GM23338 (cell line): ENCODE data around the gene NLGN1. TPM values are rescaled to one million over a fixed set of nuclear protein-coding genes. Genes with fewer than 3 reads are reported as not detected.

Source experiments
- ATAC-seq: fragments of 200-7000 bp; cut with Tn5 transposase; 3 replicates; pipeline ENCODE4 v1.9.1; 2020
- DNase-seq: peaks from one replicate; pipeline ENCODE4 v3.0.0-alpha.2; 2015; ENCODE audit warnings: low spot score
- H2AFZ ChIP-seq: fragments of 200-600 bp; sonication (generic); 2 replicates; pipeline ENCODE4 v1.8.0; 2016; ENCODE audit warnings: antibody characterized with exemption, mild to moderate bottlenecking, moderate library complexity
- H3F3A ChIP-seq: fragments of 200-600 bp; sonication (generic); replicated peaks from 2 replicates; pipeline ENCODE4 v1.8.0; 2017; ENCODE audit warnings: antibody characterized with exemption, mixed run types, low read depth
- H3K27ac ChIP-seq: fragments of 200-600 bp; sonication (generic); 2 replicates; pipeline ENCODE4 v1.6.1; 2016; ENCODE audit warnings: low read depth
- H3K27me3 ChIP-seq: fragments of 200-600 bp; sonication (generic); 2 replicates; pipeline ENCODE4 v1.8.0; 2016; ENCODE audit warnings: mild to moderate bottlenecking, mixed run types, moderate library complexity; ENCODE audit not compliant: insufficient read depth
- H3K36me3 ChIP-seq: fragments of 200-600 bp; sonication (generic); 2 replicates; pipeline ENCODE4 v1.8.0; 2016; ENCODE audit warnings: mild to moderate bottlenecking; ENCODE audit not compliant: insufficient read depth
- H3K4me1 ChIP-seq: fragments of 200-600 bp; sonication (generic); 2 replicates; pipeline ENCODE4 v1.8.0; 2016; ENCODE audit warnings: mild to moderate bottlenecking, moderate library complexity; ENCODE audit not compliant: insufficient read depth
- H3K4me2 ChIP-seq: fragments of 200-600 bp; sonication (generic); 2 replicates; pipeline ENCODE4 v1.7.1; 2017; ENCODE audit warnings: mixed run types
- H3K4me3 ChIP-seq: fragments of 200-600 bp; sonication (generic); 2 replicates; pipeline ENCODE4 v1.6.1; 2016; ENCODE audit warnings: mixed run types
- H3K79me2 ChIP-seq: fragments of 200-600 bp; sonication (generic); replicated peaks from 2 replicates; pipeline ENCODE4 v1.8.0; 2017; ENCODE audit warnings: mild to moderate bottlenecking; ENCODE audit not compliant: insufficient read depth
- H3K9me2 ChIP-seq: fragments of 200-600 bp; sonication (generic); 2 replicates; pipeline ENCODE4 v1.8.0; 2017; ENCODE audit not compliant: insufficient read depth
- H4K20me1 ChIP-seq: fragments of 200-600 bp; sonication (generic); replicated peaks from 2 replicates; pipeline ENCODE4 v1.8.0; 2017; ENCODE audit warnings: mild to moderate bottlenecking; ENCODE audit not compliant: insufficient read depth
- H3K27ac Mint-ChIP-seq: 2 replicates; pipeline ENCODE4 v1.8.0; 2020; ENCODE audit warnings: inconsistent platforms, mild to moderate bottlenecking, moderate library complexity, mixed read lengths
- H3K27me3 Mint-ChIP-seq: 3 replicates; pipeline ENCODE4 v1.8.0; 2022; ENCODE audit warnings: low read depth, mild to moderate bottlenecking, moderate library complexity, mixed read lengths, inconsistent platforms; ENCODE audit not compliant: insufficient read depth, poor library complexity
- H3K36me3 Mint-ChIP-seq: 3 replicates; pipeline ENCODE4 v1.8.0; 2021; ENCODE audit warnings: low read depth, mild to moderate bottlenecking, inconsistent platforms, moderate library complexity, mixed read lengths
- H3K4me1 Mint-ChIP-seq: 3 replicates; pipeline ENCODE4 v1.8.0; 2020; ENCODE audit warnings: mild to moderate bottlenecking, inconsistent platforms, mixed read lengths
- H3K4me3 Mint-ChIP-seq: 3 replicates; pipeline ENCODE4 v1.8.0; 2021; ENCODE audit warnings: moderate library complexity, mild to moderate bottlenecking, inconsistent platforms, mixed read lengths
- H3K9me3 Mint-ChIP-seq: 3 replicates; pipeline ENCODE4 v1.8.0; 2020; ENCODE audit warnings: moderate library complexity, mild to moderate bottlenecking, inconsistent platforms, mixed read lengths
- CTCF ChIP-seq, 2 experiments: fragments of 200-600 bp in 1 of 2; sonication (generic) in 1 of 2; conservative IDR thresholded peaks; 2 replicates each; pipeline versions ENCODE4 v1.5.1 to v1.6.1; 2016 to 2017; ENCODE audit warnings: antibody characterized with exemption in 2 of 2, low read depth in 2 of 2, mild to moderate bottlenecking in 2 of 2, moderate library complexity in 1 of 2
- REST ChIP-seq: IDR thresholded peaks from one replicate; pipeline ENCODE4 v1.6.1; 2018; ENCODE audit warnings: antibody characterized with exemption; ENCODE audit not compliant: unreplicated experiment
- STAT1 ChIP-seq: IDR thresholded peaks from one replicate; pipeline ENCODE4 v1.6.1; 2016; ENCODE audit warnings: antibody characterized with exemption; ENCODE audit not compliant: unreplicated experiment
- ZNF114 ChIP-seq: fragments of 250-450 bp; sonication (Bioruptor Pico); IDR thresholded peaks from 2 replicates; pipeline ENCODE4 v1.5.0; 2020; ENCODE audit warnings: mild to moderate bottlenecking, moderate library complexity
- polyA plus RNA-seq: library from polyadenylated mRNA; unstranded; fragments of >200 nt; fragmentation: Nextera tagmentation; extraction: Ambion mirVana; gene quantifications from 2 replicates; pipeline ENCODE4 v1.2.1, GENCODE V29; 2016
- total RNA-seq: library from RNA; depleted of rRNA; stranded (reverse); fragments of >200 nt; shearing (Covaris generic); gene quantifications from 2 replicates; pipeline ENCODE4 v1.2.3, GENCODE V29; 2014
- TF ChIP-seq, protein P1 (sequence below): fragments of 250-450 bp; sonication (Bioruptor Pico); IDR thresholded peaks from 2 replicates; pipeline ENCODE4 v1.5.0; 2020; ENCODE audit warnings: mild to moderate bottlenecking, moderate library complexity

The NLGN1 gene
- total and polyA plus RNA-seq, 2 experiments from 2014 or later, result 6.5 to 18.6 TPM

DNA sequence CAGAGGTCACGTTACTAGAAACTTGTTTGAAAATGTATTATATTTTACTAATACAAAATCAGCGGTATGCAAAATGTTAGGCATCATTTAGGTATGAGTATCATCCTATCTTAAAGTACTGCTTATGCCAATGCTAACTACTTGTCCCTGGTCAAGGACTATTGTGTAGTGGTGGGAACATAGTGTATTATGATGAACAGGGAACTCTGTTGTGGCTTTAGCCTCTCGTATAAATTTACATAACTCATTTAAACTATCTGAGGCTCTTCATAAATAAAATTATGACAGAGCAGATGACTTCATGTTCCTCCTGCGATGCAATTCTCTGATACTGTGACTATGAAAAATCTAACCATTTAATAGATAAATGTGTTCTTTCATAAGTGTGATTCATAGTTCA is 451.9 kb downstream of the NLGN1 start (continued):
- TF ChIP-seq REST, result no peak
- no peak for TF ChIP-seq CTCF (conservative IDR thresholded peaks at IDR 0.05; ENCODE audit: low read depth in 2 of 2)

DNA sequence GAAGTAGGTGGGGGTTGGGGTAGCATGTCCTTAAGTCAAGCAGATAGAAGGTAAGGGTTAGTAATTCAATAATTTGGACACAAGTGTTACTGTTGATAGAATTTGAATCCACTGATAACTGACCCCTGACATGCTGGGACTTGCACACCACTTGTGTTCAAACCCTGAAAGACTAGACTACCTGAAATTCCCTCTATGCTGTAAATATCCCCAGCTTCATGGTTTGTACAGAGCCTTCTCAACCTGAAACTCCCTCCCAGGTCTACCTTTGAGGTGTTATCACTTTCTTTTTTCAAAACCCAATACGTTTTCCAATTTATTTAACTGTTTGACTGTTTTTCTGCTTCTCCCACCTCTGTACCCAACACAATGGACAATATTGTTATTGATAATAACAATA is 459.6 kb downstream of the NLGN1 start:
- TF ChIP-seq ZNF114 (CRISPR knock-in tag) (no peak), CTCF (conservative IDR thresholded peaks at IDR 0.05; ENCODE audit: low read depth in 2 of 2) (no peak), STAT1 (no peak)
- TF ChIP-seq, protein P1, sequence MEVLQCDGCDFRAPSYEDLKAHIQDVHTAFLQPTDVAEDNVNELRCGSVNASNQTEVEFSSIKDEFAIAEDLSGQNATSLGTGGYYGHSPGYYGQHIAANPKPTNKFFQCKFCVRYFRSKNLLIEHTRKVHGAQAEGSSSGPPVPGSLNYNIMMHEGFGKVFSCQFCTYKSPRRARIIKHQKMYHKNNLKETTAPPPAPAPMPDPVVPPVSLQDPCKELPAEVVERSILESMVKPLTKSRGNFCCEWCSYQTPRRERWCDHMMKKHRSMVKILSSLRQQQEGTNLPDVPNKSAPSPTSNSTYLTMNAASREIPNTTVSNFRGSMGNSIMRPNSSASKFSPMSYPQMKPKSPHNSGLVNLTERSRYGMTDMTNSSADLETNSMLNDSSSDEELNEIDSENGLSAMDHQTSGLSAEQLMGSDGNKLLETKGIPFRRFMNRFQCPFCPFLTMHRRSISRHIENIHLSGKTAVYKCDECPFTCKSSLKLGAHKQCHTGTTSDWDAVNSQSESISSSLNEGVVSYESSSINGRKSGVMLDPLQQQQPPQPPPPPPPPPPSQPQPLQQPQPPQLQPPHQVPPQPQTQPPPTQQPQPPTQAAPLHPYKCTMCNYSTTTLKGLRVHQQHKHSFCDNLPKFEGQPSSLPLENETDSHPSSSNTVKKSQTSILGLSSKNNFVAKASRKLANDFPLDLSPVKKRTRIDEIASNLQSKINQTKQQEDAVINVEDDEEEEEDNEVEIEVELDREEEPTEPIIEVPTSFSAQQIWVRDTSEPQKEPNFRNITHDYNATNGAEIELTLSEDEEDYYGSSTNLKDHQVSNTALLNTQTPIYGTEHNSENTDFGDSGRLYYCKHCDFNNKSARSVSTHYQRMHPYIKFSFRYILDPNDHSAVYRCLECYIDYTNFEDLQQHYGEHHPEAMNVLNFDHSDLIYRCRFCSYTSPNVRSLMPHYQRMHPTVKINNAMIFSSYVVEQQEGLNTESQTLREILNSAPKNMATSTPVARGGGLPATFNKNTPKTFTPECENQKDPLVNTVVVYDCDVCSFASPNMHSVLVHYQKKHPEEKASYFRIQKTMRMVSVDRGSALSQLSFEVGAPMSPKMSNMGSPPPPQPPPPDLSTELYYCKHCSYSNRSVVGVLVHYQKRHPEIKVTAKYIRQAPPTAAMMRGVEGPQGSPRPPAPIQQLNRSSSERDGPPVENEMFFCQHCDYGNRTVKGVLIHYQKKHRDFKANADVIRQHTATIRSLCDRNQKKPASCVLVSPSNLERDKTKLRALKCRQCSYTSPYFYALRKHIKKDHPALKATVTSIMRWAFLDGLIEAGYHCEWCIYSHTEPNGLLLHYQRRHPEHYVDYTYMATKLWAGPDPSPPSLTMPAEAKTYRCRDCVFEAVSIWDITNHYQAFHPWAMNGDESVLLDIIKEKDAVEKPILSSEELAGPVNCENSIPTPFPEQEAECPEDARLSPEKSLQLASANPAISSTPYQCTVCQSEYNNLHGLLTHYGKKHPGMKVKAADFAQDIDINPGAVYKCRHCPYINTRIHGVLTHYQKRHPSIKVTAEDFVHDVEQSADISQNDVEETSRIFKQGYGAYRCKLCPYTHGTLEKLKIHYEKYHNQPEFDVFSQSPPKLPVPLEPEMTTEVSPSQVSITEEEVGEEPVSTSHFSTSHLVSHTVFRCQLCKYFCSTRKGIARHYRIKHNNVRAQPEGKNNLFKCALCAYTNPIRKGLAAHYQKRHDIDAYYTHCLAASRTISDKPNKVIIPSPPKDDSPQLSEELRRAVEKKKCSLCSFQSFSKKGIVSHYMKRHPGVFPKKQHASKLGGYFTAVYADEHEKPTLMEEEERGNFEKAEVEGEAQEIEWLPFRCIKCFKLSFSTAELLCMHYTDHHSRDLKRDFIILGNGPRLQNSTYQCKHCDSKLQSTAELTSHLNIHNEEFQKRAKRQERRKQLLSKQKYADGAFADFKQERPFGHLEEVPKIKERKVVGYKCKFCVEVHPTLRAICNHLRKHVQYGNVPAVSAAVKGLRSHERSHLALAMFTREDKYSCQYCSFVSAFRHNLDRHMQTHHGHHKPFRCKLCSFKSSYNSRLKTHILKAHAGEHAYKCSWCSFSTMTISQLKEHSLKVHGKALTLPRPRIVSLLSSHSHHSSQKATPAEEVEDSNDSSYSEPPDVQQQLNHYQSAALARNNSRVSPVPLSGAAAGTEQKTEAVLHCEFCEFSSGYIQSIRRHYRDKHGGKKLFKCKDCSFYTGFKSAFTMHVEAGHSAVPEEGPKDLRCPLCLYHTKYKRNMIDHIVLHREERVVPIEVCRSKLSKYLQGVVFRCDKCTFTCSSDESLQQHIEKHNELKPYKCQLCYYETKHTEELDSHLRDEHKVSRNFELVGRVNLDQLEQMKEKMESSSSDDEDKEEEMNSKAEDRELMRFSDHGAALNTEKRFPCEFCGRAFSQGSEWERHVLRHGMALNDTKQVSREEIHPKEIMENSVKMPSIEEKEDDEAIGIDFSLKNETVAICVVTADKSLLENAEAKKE, result no peak
- Histone ChIP-seq H3K36me3 (no peaks in the 10 kb centered on the region), H3K4me2 (no peak overlapping the region), H3K4me3 (no peak overlapping the region), H2AFZ (no peak overlapping the region), H3K27ac (no peak overlapping the region), H3F3A (no peaks in the 10 kb centered on the region), H3K79me2 (no peaks in the 10 kb centered on the region), H4K20me1 (no peaks in the 10 kb centered on the region), H3K4me1 (no peaks in the 10 kb centered on the region), H3K27me3 (no peaks in the 10 kb centered on the region), H3K9me2 (no peaks in the 10 kb centered on the region)
- no peak for ATAC-seq
- no peaks in the 10 kb centered on the region for H3K9me3 Mint-ChIP-seq
- no peak overlapping the region for H3K4me3 Mint-ChIP-seq
- H3K27me3 Mint-ChIP-seq, result peaks cover 2% of the 10 kb centered on the region
- no peaks in the 10 kb centered on the region for H3K36me3 Mint-ChIP-seq
- DNase-seq, result no peak
- peak overlapping the region; percentile 45; the same call in 1 of the 2 replicates for H3K27ac Mint-ChIP-seq
- peaks cover 17% of the 10 kb centered on the region for H3K4me1 Mint-ChIP-seq
